GM12875 (cell line): ENCODE results near the gene LRRC61.
"Not testable (repeated sequence)": the region's sequence is repeated elsewhere in the genome, so short reads cannot be mapped to it uniquely, and the experiment has no call there.

Source experiments
- H3K4me3 ChIP-seq: one replicate; pipeline ENCODE4 v1.5.1; 2011; ENCODE audit warnings: low read depth, low read length, control low read depth
- TF ChIP-seq, protein P1 (sequence below): IDR thresholded peaks from 2 replicates; pipeline ENCODE4 v1.5.1; 2011; ENCODE audit warnings: low read depth, mild to moderate bottlenecking, control low read depth, inconsistent platforms, low read length, moderate library complexity, borderline replicate concordance; ENCODE audit not compliant: insufficient read depth

Gene LRRC61, protein sequence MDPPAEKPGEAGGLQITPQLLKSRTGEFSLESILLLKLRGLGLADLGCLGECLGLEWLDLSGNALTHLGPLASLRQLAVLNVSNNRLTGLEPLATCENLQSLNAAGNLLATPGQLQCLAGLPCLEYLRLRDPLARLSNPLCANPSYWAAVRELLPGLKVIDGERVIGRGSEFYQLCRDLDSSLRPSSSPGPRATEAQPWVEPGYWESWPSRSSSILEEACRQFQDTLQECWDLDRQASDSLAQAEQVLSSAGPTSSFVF

GRCh38 chr7:150322833-150323681 is at the start of gene LRRC61, which contains the start of gene ACTR3C:
TSS of gene LRRC61 (plus strand) at chr7:150323355. CDS start at chr7:150336862, 13,507 bp downstream.
TSS of gene ACTR3C (minus strand) at chr7:150323545. CDS start at chr7:150295296, 28,249 bp downstream.
- TF ChIP-seq, protein P1, sequence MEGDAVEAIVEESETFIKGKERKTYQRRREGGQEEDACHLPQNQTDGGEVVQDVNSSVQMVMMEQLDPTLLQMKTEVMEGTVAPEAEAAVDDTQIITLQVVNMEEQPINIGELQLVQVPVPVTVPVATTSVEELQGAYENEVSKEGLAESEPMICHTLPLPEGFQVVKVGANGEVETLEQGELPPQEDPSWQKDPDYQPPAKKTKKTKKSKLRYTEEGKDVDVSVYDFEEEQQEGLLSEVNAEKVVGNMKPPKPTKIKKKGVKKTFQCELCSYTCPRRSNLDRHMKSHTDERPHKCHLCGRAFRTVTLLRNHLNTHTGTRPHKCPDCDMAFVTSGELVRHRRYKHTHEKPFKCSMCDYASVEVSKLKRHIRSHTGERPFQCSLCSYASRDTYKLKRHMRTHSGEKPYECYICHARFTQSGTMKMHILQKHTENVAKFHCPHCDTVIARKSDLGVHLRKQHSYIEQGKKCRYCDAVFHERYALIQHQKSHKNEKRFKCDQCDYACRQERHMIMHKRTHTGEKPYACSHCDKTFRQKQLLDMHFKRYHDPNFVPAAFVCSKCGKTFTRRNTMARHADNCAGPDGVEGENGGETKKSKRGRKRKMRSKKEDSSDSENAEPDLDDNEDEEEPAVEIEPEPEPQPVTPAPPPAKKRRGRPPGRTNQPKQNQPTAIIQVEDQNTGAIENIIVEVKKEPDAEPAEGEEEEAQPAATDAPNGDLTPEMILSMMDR, result peak; percentile 33; the same call in 1 of the 2 replicates
- peak within 1 kb of the TSS; percentile 98 for H3K4me3 ChIP-seq

GRCh38 chr7:150276132-150276695 is 46.9 kb upstream of the LRRC61 start:
- TF ChIP-seq, protein P1, result peak; percentile 37; the same call in 1 of the 2 replicates
- not testable (repeated sequence) for H3K4me3 ChIP-seq

DNA sequence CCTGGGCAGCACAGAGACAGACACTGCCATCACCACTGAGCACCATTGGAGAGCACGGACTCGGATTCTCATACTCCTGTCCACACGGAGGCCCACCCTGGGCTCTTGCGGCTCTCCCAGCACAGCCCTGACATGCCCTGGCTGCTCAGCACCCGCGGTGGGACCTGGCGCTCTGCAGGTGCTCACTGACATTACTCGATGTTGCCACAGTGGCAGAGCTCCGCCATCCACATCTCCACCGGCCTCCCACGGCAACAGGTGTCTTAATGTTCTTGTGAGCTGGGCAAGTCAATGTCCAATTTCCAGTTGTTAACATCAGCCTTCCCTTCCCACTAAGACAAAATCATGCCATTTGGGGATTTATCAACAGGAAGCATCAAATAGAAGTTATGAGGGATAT is 44.8 kb upstream of the LRRC61 start:
- H3K4me3 ChIP-seq, result not testable (repeated sequence)

GRCh38 chr7:150281681-150282403 is 41.3 kb upstream of the LRRC61 start:
- H3K4me3 ChIP-seq, result not testable (repeated sequence)

DNA sequence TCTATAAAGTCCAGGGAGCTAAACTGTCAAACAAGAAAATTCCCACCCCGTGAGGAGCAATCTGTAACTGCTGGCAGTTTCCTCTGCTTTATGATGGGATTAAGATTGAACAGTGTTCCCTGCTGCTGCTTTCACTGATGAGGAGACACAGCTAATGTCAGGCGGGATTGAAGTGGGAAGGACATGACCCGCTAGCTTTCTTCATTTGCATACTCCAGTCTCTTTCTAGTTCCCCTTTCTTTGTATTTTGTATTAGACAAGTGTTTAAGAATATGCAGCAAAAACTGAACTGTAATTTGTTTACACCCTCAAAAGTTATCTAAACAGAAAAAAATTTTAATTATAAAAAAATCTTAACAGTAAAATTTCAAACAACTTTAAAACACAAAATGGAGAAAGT is 40.0 kb upstream of the LRRC61 start:
- H3K4me3 ChIP-seq, result not testable (repeated sequence)

GRCh38 chr7:150283608-150284007 is 39.5 kb upstream of the LRRC61 start:
- H3K4me3 ChIP-seq, result not testable (repeated sequence)

GRCh38 chr7:150285849-150286754 is 37.1 kb upstream of the LRRC61 start:
- TF ChIP-seq, protein P1, result peak; percentile 24; the same call in 1 of the 2 replicates
- H3K4me3 ChIP-seq, result not testable (repeated sequence)

DNA sequence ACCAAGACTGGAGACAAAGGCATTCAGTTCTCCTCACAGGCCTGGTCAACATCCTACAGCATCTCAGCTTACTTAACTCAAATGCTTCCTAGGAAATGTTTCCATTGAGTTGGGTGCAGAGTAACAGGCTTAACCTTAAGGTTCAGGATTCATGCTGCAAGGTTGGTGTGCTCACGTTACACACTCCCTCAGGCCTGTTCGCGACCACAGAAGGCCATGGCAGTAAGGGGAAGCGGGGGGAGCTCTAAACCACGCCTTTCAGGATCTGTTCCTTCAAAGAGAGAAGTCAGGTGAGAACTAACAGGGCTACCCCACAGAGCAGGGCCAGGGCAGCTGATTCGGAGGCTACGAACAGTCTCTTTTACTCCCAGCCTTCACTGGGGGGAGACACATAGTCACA is 35.3 kb upstream of the LRRC61 start:
- not testable (repeated sequence) for H3K4me3 ChIP-seq

GRCh38 chr7:150288816-150289215 is 34.3 kb upstream of the LRRC61 start:
- not testable (repeated sequence) for H3K4me3 ChIP-seq

DNA sequence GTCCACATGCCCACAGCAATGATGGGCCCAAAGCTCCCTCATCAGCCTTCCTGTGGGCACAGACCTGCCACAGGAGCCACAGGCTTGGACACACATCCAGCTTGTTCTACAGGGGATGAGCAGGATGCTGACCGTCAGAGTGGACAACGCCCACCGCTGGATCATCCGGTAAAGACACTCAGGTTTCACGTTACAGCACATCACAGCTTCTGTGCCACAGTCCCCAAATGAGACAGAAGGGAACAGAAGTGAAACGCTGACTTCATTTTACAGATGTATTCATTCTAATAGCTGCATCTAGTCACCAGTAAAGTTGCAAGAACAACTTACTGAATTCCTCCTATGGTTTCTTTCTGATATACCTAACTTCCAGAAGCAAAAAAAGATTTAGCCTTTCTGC is 32.8 kb upstream of the LRRC61 start:
- H3K4me3 ChIP-seq, result not testable (repeated sequence)

- H3K4me3 ChIP-seq, result not testable (repeated sequence)
Observed at GRCh38 chr7:150295027-150295426, 28.1 kb upstream of the LRRC61 start.

DNA sequence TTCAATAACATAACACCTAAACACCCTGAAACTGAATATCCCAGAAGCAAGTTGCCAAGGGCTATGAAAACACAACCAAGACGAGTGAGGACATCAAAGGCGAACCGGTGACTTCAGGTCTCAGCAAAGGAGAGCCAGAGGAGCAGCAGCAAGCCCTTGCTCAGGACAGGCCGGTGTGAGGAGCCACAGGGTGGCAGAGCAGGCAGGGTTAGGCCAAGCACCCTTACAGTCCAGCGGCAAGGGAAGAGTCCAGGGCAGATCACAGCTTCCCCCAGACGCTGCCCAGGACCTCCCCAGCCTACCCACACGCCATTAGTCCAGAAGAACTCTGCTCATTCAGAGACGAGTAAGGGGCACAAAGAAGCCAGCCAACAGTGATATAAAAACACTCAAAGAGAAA is 27.5 kb upstream of the LRRC61 start:
- H3K4me3 ChIP-seq, result not testable (repeated sequence)

- not testable (repeated sequence) for H3K4me3 ChIP-seq
Observed at GRCh38 chr7:150296802-150297201, 26.4 kb upstream of the LRRC61 start.

- not testable (repeated sequence) for H3K4me3 ChIP-seq
Observed at GRCh38 chr7:150297978-150298377, 25.2 kb upstream of the LRRC61 start.

DNA sequence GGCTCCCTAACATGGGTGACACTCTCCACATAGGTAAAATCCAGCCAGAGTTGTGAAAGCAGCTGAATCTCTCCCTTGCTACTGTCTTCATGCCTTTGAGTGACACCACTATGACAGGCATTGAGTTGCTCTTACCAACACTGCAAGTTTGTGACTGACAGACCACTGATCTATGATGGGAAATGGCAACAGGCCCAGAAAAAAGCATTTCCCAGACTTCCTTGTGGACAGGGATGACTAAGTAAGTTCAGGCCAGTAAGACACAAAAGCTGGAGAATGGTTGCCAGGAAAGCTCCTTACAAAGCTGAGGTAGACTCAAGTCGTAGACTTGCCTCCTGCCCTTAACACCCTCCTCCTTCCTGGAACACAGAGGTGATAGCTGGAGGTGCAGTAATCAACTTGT is 20.2 kb upstream of the LRRC61 start:
- not testable (repeated sequence) for H3K4me3 ChIP-seq
